CD4-positive, alpha-beta T cell treated with Interleukin-1 beta for 1 hour (primary cell): ENCODE measurements around the gene CLSTN2.

Experiments
- DNase-seq, 2 donors: peaks; one replicate each; pipeline ENCODE4 v3.0.0-alpha.2; 2020 to 2022

CLSTN2 gene

DNA sequence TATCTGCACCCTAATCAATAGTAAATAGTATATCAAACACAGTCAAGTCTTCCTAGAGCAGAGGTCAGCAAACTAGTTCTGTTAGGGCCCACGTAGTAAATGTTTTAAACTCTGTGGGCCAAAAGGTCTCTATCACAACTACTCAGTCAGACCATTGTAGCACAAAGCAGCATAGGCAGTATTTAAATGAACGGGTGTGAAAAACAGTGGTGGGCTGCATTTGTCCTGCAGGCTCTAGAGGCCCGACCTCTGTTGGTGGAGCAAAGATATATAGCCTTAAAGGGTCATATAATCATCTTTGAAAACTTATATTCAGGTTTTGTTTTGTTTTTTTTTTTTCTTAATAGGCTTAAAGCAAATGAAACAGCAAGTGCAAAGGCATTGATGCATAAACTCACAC lies 416.5 kb downstream of the CLSTN2 start:
- DNase-seq, result no peak

- no peak for DNase-seq
Measured at GRCh38 chr3:140355481-140355880, 420.5 kb downstream of the CLSTN2 start.

- DNase-seq, result no peak
Measured at GRCh38 chr3:140358686-140359085, 423.7 kb downstream of the CLSTN2 start.

DNA sequence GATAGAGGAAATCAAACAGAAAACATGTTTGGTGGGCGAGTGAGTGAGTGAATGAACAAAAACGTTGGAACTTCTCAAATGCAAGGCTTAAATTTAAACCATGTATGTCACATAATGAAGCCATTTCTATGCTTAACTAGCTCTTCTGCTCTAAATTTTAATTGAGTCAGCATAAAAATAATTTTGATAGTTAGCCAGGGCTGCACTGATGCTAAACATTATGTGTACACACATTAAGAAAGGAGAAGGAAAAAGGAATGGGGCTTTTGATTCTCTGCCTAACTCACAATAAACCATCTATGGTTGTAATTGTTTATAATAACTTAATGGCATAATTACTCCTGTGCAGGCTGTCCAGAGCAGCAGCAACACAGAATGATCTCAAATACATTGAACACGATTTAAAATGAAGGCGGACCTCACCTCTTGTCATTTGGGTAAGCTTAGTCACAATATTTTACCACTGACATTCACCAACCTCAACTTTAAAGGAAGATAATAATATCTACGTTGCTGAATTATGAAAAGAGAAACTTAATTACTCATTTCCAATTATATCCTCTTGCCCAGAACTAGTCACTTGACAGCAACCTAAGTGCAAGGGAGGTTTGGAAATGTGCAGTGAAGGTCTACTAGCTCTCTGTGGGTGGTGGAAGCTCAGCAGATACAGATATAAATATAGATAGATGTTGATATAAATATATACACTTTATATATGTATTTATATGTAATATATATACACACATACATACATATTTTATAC lies 424.4 kb downstream of the CLSTN2 start:
- no peak for DNase-seq

GRCh38 chr3:140360332-140360731 lies 425.3 kb downstream of the CLSTN2 start:
- no peak for DNase-seq

DNA sequence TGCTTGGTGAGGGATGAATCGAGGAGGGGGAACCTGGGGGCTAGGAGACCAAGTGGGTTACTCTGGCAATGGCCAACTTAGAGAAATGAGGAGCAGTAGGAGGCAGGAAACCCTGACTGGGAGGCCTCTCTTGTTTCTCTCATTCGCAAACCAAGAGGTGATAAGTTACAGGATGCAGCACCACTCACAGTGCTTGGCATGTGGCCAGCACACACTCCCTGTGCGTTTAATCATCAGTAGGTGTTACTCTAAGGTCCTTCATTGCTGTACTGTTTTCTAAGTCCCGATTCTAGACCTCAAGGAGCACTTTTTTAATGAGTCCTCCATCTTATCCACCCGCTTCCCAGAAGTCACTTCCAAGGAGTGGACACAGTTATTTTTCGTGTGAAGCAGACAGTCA lies 428.8 kb downstream of the CLSTN2 start:
- DNase-seq, result no peak

DNA sequence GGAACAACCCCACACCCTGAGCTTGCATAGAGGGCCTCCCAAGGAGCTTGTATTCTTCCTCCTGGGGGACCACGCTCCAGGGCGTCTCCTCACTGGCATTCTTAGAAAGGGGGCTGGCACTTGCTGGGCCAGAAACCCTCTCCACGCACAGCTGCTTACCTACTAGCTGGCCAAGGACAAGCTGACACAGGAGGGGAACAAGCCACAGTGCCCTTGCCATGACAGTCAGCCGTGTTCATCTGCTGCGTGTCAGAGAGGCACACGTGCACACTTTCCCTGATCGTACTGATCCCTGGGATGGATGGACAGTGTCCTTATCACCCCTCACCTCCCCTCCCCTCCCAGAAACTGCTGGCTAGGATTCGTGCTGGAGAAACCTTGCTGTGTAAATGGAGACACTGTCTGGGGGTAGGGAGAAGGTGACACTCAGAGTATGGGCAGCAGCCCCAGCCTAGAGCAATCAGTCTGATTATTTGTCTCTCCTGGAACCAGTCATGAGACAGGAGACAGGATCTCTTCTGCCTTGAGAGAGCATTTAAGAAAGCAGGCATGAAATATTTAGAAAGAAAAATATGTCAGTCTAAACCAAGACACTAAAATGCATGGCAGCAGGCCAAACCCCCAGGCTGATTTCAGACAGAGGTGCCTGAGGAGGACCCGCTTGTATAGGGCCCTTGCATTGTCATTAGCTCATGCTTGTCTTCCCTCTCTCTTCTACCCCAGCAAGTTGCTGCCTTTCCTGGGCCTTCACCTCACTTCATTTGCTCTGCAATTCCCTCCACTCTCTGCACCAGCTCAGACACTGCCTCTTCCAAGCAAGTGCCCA lies 431.1 kb downstream of the CLSTN2 start:
- no peak for DNase-seq

- no peak for DNase-seq
Measured at GRCh38 chr3:140368223-140368811, 433.3 kb downstream of the CLSTN2 start.

DNA sequence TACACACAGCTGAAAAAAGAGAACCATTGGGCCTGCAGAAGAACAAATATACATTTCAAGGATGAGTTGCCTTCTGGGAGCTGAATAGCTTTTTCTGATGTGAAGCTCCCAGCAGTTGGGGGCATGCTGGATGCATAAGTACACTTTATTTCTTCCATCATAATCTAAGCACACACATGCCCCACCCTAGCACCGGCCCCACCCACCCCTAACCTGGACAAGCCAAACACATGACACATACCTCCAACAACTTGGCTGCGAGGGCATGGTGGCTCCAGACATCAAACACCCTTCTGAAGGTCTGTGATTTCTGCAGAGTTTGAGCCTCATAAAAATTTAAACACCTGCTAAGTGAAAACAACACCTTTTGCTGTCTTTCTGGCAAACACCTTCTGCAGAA lies 435.7 kb downstream of the CLSTN2 start:
- no peak for DNase-seq

- DNase-seq, result no peak
Measured at GRCh38 chr3:140373234-140373633, 438.2 kb downstream of the CLSTN2 start.

- DNase-seq, result no peak
Measured at GRCh38 chr3:140375002-140375401, 440.0 kb downstream of the CLSTN2 start.

DNA sequence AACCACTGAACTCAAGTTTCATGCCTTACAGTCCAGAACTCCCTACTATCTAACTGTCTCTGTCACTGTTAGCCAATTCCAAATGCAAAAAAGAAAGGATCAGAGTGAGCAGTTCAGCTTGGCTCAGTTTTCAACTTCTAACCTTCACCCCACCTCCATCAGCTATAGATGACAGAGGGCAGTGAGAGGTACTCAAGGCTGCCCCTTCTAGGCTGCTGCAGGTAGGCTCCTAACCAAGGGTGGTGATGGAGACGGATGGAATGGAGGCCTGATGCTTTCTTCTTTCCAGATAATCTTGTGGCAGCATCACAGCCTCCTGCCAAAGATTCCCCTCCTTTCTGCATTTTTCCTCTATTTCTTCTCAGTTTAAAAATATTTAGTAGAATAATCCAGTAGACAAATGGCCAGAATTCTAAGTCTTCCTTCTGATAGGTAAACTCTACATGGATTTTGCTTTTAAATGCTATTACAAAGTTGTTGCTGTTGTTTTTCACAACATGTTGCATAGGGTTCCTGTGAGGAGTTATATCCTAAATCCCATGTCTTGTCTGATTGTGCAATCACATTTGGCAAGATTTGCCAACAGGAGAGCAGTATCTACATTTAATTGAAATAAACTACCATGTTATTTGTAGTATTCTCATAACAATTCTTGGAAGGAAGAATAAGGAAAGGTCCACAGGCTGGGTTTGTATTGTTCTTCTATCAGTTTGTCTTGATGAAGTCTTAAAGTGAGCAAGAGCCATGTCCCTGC lies 441.3 kb downstream of the CLSTN2 start:
- DNase-seq, result no peak

GRCh38 chr3:140377644-140378043 lies 442.7 kb downstream of the CLSTN2 start:
- no peak for DNase-seq

DNA sequence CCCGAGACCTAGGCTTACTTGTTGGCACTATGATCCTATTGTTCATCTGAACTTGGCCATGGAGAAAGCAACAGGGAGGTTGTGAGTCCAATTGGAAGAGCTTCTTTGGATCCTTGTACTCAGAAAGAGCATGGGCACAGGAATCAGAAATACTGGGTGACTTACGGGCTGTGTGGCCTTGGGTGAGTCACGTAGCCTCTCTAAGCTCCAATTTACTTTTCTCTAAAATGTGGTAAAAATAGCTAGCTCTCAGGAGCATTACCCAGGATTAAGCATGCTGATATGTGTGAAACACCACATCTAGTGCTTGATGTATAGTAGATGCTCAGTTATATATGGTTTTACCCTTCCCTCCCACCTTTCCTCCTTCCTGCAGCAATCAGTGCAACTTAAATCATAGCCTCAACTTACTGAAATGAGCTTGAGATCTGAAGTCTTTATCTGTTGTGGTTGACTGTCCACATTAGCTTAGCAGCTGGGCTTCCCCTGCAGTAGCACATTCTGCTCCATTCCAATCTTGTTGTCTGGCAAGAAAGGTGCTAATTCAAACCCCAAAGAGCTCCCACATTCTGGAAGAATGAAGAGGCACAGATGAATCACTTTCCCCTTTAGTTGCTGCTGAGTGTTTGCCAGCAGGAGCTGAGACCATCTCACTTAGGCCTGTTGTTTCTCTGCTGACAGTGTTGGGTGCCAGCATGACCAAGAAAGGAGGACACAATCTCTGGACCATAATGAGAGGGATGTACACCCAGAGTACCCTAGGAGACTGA lies 443.8 kb downstream of the CLSTN2 start:
- no peak for DNase-seq

DNA sequence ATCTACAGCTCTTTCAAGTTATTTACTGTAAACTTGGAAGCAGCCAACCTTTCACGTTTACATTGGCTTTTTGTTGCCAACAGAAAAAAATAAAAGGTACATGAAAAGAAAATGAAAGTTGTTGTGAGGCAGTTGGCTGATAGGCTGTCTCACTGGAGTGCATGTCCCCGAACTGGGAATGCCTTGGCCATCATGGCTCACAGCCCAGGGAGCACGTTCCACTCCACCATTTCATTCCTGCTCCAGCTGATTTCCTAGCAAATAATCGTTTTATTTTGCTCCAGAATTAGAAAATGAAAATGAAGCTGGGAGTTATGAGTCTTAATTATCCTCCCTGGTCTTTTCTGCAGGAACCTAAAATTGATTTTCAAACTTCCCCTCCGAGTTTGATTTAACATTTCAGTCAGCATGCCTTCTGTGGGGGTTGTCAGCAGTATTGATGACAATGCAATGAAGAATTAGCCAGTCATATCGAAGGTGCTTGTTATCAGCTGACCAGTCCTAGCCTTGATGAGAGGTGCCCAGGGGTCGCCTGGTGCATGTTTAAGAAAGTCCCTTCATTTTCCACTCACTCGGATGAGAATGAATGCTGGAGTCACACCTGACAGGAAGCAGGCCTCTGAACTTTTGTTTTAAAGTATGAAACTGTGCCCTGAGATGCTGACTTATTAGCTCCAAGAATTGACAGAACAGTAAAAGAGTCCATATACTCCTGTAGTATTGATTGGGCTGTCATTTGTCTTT lies 449.2 kb downstream of the CLSTN2 start:
- no peak for DNase-seq

DNA sequence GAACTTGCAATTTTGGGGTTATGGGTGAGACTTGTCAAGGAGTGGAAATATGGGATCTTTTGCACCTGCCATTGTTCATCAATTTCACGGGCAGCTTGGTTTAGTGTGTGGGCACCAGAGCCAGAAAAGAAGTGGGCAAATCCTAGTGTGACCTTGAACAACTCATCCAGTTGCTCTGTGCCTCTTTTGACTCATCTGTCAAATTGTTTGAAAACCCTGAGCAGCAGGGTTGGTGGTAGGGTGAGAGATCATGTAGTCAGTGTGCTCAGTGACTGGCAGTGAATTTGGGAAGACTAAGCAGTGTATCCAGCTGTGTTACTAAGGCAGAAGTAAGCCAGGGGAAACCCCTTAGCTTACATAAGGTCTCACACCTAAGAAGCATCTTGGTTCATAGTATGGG lies 449.9 kb downstream of the CLSTN2 start:
- DNase-seq, result no peak

GRCh38 chr3:140386357-140387100 lies 451.5 kb downstream of the CLSTN2 start:
- no peak for DNase-seq

GRCh38 chr3:140387244-140387643 lies 452.3 kb downstream of the CLSTN2 start:
- DNase-seq, result no peak

DNA sequence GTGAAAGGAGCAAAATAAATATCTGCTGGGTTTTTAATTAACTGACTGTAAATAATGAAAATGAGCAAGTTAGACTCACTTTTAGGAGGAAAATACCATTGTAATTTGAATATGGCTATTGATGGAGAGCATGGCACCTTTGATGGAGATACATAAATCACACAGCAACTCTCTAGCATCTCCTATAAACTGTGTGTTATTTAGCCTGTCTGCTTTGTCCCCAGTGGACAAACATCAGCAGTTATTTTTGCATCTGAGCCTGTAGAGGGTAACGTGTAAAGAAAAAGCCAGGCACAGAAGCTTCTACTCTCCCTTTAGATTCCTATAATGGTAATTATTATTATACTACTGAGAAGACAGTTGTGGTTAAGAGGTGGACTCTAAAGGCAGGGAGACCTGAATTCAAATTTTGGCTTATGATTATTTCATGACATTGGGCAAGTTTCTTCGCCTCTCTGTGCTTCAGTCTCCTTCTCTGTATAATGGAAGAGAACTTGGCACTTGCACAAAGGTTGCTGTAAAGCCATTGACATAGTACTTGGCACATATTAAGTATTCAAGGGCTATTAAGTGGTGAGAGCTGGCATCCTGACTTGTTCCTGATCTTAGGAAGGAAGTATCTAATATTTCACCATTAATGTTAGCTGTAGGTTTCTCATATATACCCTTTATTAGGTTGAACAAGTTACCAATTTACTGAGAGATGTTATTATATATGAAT lies 453.4 kb downstream of the CLSTN2 start:
- DNase-seq, result no peak

GRCh38 chr3:140391061-140391460 lies 456.1 kb downstream of the CLSTN2 start:
- DNase-seq, result no peak
